ENCODE data around the gene LSG1.
"Not testable (repeated sequence)": the region's sequence is repeated elsewhere in the genome, so short reads cannot be mapped to it uniquely, and the experiment has no call there.

The LSG1 gene

GRCh38 chr3:194606941-194607340 is 65.0 kb downstream of the LSG1 start:
- TF ChIP-seq OSR1 (CRISPR knock-in tag; IDR thresholded peaks at IDR 0.05) = no peak
- no peak for TF ChIP-seq ZFP3 (CRISPR knock-in tag; IDR thresholded peaks at IDR 0.05)
- TF ChIP-seq SNAI2 (CRISPR knock-in tag; IDR thresholded peaks at IDR 0.05) = no peak
- TF ChIP-seq ZNF565 (CRISPR knock-in tag; conservative IDR thresholded peaks at IDR 0.05; ENCODE audit: low read depth) = no peak
- no peak for TF ChIP-seq POU6F1 (CRISPR knock-in tag; IDR thresholded peaks at IDR 0.05; ENCODE audit: borderline replicate concordance, low read depth)
- TF ChIP-seq ISL1 (CRISPR knock-in tag; IDR thresholded peaks at IDR 0.05) = no peak
- no peak for TF ChIP-seq CREB5 (CRISPR knock-in tag; IDR thresholded peaks at IDR 0.05; ENCODE audit: low read depth)
- no peak for TF ChIP-seq PATZ1 (CRISPR knock-in tag; IDR thresholded peaks at IDR 0.05; ENCODE audit: borderline replicate concordance)
- no peak for TF ChIP-seq TCF4 (CRISPR knock-in tag; IDR thresholded peaks at IDR 0.05; ENCODE audit: borderline replicate concordance)
- TF ChIP-seq TSHZ2 (CRISPR knock-in tag; IDR thresholded peaks at IDR 0.05) = no peak
- TF ChIP-seq ZNF8 (CRISPR knock-in tag; IDR thresholded peaks at IDR 0.05) = no peak
- TF ChIP-seq ESRRG (CRISPR knock-in tag; IDR thresholded peaks at IDR 0.05) = no peak
- no peak for TF ChIP-seq ZC3H10 (CRISPR knock-in tag; IDR thresholded peaks at IDR 0.05)
- no peak for TF ChIP-seq CSRNP3 (CRISPR knock-in tag; IDR thresholded peaks at IDR 0.05)
- no peak for TF ChIP-seq ARNTL (CRISPR knock-in tag; IDR thresholded peaks at IDR 0.05; ENCODE audit: borderline replicate concordance, low read depth)
- TF ChIP-seq GLIS3 (CRISPR knock-in tag; IDR thresholded peaks at IDR 0.05) = no peak
- no peak for TF ChIP-seq RARB (CRISPR knock-in tag; IDR thresholded peaks at IDR 0.05)
- no peak for ATAC-seq

GRCh38 chr3:194606163-194606562 is 65.8 kb downstream of the LSG1 start:
- TF ChIP-seq OSR1 (CRISPR knock-in tag; IDR thresholded peaks at IDR 0.05) (no peak), ZNF565 (CRISPR knock-in tag; conservative IDR thresholded peaks at IDR 0.05; ENCODE audit: low read depth) (no peak), ESRRG (CRISPR knock-in tag; IDR thresholded peaks at IDR 0.05) (no peak), SNAI2 (CRISPR knock-in tag; IDR thresholded peaks at IDR 0.05) (no peak), TSHZ2 (CRISPR knock-in tag; IDR thresholded peaks at IDR 0.05) (no peak), ZNF8 (CRISPR knock-in tag; IDR thresholded peaks at IDR 0.05) (no peak), TCF4 (CRISPR knock-in tag; IDR thresholded peaks at IDR 0.05; ENCODE audit: borderline replicate concordance) (no peak), CSRNP3 (CRISPR knock-in tag; IDR thresholded peaks at IDR 0.05) (no peak), ISL1 (CRISPR knock-in tag; IDR thresholded peaks at IDR 0.05) (no peak), ZNF70 (CRISPR knock-in tag; IDR thresholded peaks at IDR 0.05) (no peak), CSDC2 (CRISPR knock-in tag; IDR thresholded peaks at IDR 0.05) (no peak), BACH2 (CRISPR knock-in tag; IDR thresholded peaks at IDR 0.05; ENCODE audit: borderline replicate concordance) (no peak), CREB5 (CRISPR knock-in tag; IDR thresholded peaks at IDR 0.05; ENCODE audit: low read depth) (no peak), TOX (CRISPR knock-in tag; IDR thresholded peaks at IDR 0.05; ENCODE audit: borderline replicate concordance) (no peak), GLIS3 (CRISPR knock-in tag; IDR thresholded peaks at IDR 0.05) (no peak), ZFP3 (CRISPR knock-in tag; IDR thresholded peaks at IDR 0.05) (no peak), RARB (CRISPR knock-in tag; IDR thresholded peaks at IDR 0.05) (no peak), ZC3H10 (CRISPR knock-in tag; IDR thresholded peaks at IDR 0.05) (no peak), ZFP30 (CRISPR knock-in tag; IDR thresholded peaks at IDR 0.05) (no peak), PPARA (CRISPR knock-in tag; IDR thresholded peaks at IDR 0.05; ENCODE audit: borderline replicate concordance) (no peak)
- no peak for ATAC-seq

- ATAC-seq = not testable (repeated sequence)
Observed at GRCh38 chr3:194605314-194605713, 66.7 kb downstream of the LSG1 start.
